ENCODE results near the gene OAS1.

The OAS1 gene

GRCh38 chr12:112967306-112967705 lies 60.5 kb downstream of the OAS1 start:
- DNase-seq (ENCODE audit: low spot score) = no peak

GRCh38 chr12:112967858-112968257 lies 61.1 kb downstream of the OAS1 start:
- no peak for DNase-seq (ENCODE audit: low spot score)

Measured in hematopoietic multipotent progenitor cell treated with erythropoietin and hydrocortisone succinate and interleukin-3 and kit ligand, for 15 days (in vitro differentiated cells).